ENCODE data around the gene CCDC80.

- no peak for TF ChIP-seq CTCF (IDR thresholded peaks at IDR 0.05)
- no peak for TF ChIP-seq POLR2AphosphoS5 (IDR thresholded peaks at IDR 0.05)
- no peak for TF ChIP-seq POLR2A (IDR thresholded peaks at IDR 0.05)
These were observed 12.9 kb downstream of the CCDC80 start for GRCh38 chr3:112627919-112628466.
